Uterus (tissue), 2 donors: ENCODE data around the gene SMARCA4.

Experiments used
- POLR2A ChIP-seq, 2 donors: fragments of 450-650 bp; IDR thresholded peaks; one replicate each; pipeline ENCODE4 v1.6.1; 2016; ENCODE audit warnings: antibody characterized with exemption in 2 of 2, mild to moderate bottlenecking in 1 of 2, moderate library complexity in 1 of 2
- TF ChIP-seq, protein P1 (sequence below), 4 experiments: fragments of 200-600 bp in 2 of 4; fragments of 450-650 bp in 2 of 4; sonication (generic) in 2 of 4; IDR thresholded peaks; one replicate each; pipeline ENCODE4 v1.5.1; 2016 to 2019; ENCODE audit warnings: antibody characterized with exemption in 4 of 4, mild to moderate bottlenecking in 2 of 4, moderate library complexity in 1 of 4

DNA sequence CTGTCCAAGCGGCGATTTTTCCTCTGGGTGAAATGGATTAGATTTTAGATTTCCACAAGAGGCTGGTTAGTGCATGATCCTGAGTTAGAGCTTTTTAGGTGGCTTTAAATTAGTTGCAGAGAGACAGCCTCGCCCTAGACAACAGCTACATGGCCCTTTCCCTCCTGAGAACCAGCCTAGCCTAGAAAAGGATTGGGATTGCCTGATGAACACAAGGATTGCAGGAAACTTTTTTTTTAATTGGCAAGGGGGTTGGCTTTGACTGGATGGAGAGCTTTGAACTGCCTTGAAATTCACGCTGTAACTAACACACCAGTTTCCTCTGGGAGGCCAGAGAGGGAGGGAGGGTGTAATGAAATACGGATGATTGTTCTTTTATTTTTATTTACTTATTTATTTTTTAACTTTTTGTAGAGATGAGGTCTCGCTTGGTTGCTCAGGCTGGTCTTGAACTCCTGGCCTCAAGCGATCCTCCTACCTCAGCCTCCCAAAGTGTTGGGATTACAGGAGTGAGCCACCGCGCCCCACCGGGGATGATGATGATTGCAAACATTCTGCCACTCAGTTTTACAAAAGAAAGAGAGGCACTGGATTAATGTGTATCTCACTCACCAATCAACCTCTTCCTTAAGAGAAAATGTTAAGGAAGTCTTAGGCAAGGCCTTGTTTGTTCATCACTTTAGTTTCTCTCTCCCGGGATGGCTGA, 130.3 kb downstream of the SMARCA4 start:
- TF ChIP-seq, protein P1, sequence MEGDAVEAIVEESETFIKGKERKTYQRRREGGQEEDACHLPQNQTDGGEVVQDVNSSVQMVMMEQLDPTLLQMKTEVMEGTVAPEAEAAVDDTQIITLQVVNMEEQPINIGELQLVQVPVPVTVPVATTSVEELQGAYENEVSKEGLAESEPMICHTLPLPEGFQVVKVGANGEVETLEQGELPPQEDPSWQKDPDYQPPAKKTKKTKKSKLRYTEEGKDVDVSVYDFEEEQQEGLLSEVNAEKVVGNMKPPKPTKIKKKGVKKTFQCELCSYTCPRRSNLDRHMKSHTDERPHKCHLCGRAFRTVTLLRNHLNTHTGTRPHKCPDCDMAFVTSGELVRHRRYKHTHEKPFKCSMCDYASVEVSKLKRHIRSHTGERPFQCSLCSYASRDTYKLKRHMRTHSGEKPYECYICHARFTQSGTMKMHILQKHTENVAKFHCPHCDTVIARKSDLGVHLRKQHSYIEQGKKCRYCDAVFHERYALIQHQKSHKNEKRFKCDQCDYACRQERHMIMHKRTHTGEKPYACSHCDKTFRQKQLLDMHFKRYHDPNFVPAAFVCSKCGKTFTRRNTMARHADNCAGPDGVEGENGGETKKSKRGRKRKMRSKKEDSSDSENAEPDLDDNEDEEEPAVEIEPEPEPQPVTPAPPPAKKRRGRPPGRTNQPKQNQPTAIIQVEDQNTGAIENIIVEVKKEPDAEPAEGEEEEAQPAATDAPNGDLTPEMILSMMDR (IDR thresholded peaks at IDR 0.05): no peak
- no peak for TF ChIP-seq POLR2A (IDR thresholded peaks at IDR 0.05)
